ENCODE data around the gene FOXJ2. TPM values are rescaled to one million over a fixed set of nuclear protein-coding genes. Genes with fewer than 3 reads are reported as not detected.
A peak's percentile ranks its signal among the peaks of the same experiment; 100 is the strongest.

FOXJ2 gene
- total and polyA plus RNA-seq, 2 experiments from 2014 or later = 10.0 to 19.0 TPM

- Histone ChIP-seq H3K79me2 (no peaks in the 10 kb centered on the region), H3K27ac (no peak overlapping the region), H3K4me2 (no peak overlapping the region), H3K9me3 (ENCODE audit: low read depth) (no peaks in the 10 kb centered on the region), H3K9me2 (replicated peaks; ENCODE audit: insufficient read depth) (no peaks in the 10 kb centered on the region), H3K4me1 (ENCODE audit: insufficient read depth) (peaks cover 4% of the 10 kb centered on the region), H3K4me3 (no peak overlapping the region), H2AFZ (no peak overlapping the region), H4K20me1 (ENCODE audit: insufficient read depth, poor library complexity, severe bottlenecking) (no peaks in the 10 kb centered on the region), H3K27me3 (no peaks in the 10 kb centered on the region), H3K36me3 (replicated peaks; ENCODE audit: insufficient read depth, low read depth) (no peaks in the 10 kb centered on the region)
- DNase-seq (ENCODE audit: low spot score) = no peak
- TF ChIP-seq EZH2 (IDR thresholded peaks at IDR 0.05; ENCODE audit: borderline replicate concordance) (no peak), EZH2phosphoT487 (IDR thresholded peaks at IDR 0.05; ENCODE audit: low read depth, severe bottlenecking, unreplicated experiment) (no peak), CTCF (IDR thresholded peaks at IDR 0.05; ENCODE audit: poor library complexity) (no peak)
- 96% methylated on average over 2 of the region's 2 CpGs for WGBS (ENCODE audit: low lambda C conversion rate, missing lambda C conversion rate)
Measured at GRCh38 chr12:8054816-8055215, 22.3 kb downstream of the FOXJ2 start.

GRCh38 chr12:8057306-8057705, 24.8 kb downstream of the FOXJ2 start:
- Histone ChIP-seq H3K27me3 (no peaks in the 10 kb centered on the region), H4K20me1 (ENCODE audit: insufficient read depth, poor library complexity, severe bottlenecking) (no peaks in the 10 kb centered on the region), H3K4me2 (no peak overlapping the region), H3K79me2 (no peaks in the 10 kb centered on the region), H3K36me3 (replicated peaks; ENCODE audit: insufficient read depth, low read depth) (no peaks in the 10 kb centered on the region), H3K4me1 (ENCODE audit: insufficient read depth) (peaks cover 4% of the 10 kb centered on the region), H3K9me2 (replicated peaks; ENCODE audit: insufficient read depth) (no peaks in the 10 kb centered on the region), H3K4me3 (no peak overlapping the region), H2AFZ (no peak overlapping the region), H3K27ac (peak overlapping the region; percentile 28), H3K9me3 (ENCODE audit: low read depth) (no peaks in the 10 kb centered on the region)
- TF ChIP-seq CTCF (IDR thresholded peaks at IDR 0.05; ENCODE audit: poor library complexity) (no peak), EZH2phosphoT487 (IDR thresholded peaks at IDR 0.05; ENCODE audit: low read depth, severe bottlenecking, unreplicated experiment) (no peak), EZH2 (IDR thresholded peaks at IDR 0.05; ENCODE audit: borderline replicate concordance) (no peak)
- no peak for DNase-seq (ENCODE audit: low spot score)
- WGBS (ENCODE audit: low lambda C conversion rate, missing lambda C conversion rate) = 70% methylated on average over 2 of the region's 2 CpGs

DNA sequence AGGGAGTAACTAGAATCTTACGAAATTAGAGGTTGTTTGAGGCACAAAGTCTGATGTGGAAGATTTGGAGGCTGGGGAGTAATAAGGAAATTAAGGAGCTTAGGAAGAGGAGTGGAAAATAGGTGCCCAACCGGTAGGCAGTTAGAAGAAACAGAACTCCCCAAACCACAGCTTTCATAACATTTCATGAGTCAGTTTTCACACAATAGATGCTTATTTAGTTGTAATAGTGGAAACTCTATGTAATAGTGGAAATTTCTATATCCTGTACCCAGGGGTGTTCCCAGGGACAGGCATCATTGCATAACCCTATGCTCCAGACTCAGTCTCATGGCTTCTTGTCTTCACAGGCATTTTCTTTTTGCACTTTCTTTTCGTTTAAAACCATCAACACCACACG, 25.3 kb downstream of the FOXJ2 start:
- no peaks in the 10 kb centered on the region for H3K36me3 ChIP-seq (replicated peaks; ENCODE audit: insufficient read depth, low read depth)
- no peak for TF ChIP-seq CTCF (IDR thresholded peaks at IDR 0.05; ENCODE audit: poor library complexity)
- no peak for TF ChIP-seq EZH2 (IDR thresholded peaks at IDR 0.05; ENCODE audit: borderline replicate concordance)
- TF ChIP-seq EZH2phosphoT487 (IDR thresholded peaks at IDR 0.05; ENCODE audit: low read depth, severe bottlenecking, unreplicated experiment) = no peak
- WGBS (ENCODE audit: low lambda C conversion rate, missing lambda C conversion rate) = 80% methylated on average over 4 of the region's 4 CpGs
- no peak overlapping the region for H3K4me2 ChIP-seq
- no peak overlapping the region for H3K4me3 ChIP-seq
- no peaks in the 10 kb centered on the region for H3K27me3 ChIP-seq
- H3K9me3 ChIP-seq (ENCODE audit: low read depth) = no peaks in the 10 kb centered on the region
- H4K20me1 ChIP-seq (ENCODE audit: insufficient read depth, poor library complexity, severe bottlenecking) = no peaks in the 10 kb centered on the region
- H3K9me2 ChIP-seq (replicated peaks; ENCODE audit: insufficient read depth) = no peaks in the 10 kb centered on the region
- no peaks in the 10 kb centered on the region for H3K79me2 ChIP-seq
- peak; percentile 38 for DNase-seq (ENCODE audit: low spot score)
- peak overlapping the region; percentile 52 for H3K27ac ChIP-seq
- H3K4me1 ChIP-seq (ENCODE audit: insufficient read depth) = peaks cover 4% of the 10 kb centered on the region
- no peak overlapping the region for H2AFZ ChIP-seq

DNA sequence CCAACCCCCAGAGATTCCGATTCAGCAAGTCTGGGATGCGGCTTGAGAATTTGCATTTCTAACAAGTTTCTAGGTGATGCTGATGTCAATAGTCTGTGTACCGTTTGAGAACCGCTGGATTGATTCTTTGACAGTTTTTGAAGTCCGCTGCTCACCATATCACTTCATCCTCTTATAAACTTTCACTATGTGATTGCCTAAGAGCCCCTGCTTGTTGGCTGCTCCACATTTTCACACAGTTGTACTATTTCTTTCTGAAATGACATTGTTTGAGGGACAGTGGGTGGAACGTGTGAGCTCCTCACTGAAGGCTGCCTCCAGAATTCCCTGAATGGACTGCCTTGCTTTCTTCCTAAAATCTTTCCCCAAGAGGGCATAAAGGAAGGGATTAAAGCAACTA, 26.0 kb downstream of the FOXJ2 start:
- H3K4me2 ChIP-seq = no peak overlapping the region
- no peaks in the 10 kb centered on the region for H3K27me3 ChIP-seq
- H3K36me3 ChIP-seq (replicated peaks; ENCODE audit: insufficient read depth, low read depth) = no peaks in the 10 kb centered on the region
- H2AFZ ChIP-seq = no peak overlapping the region
- no peak overlapping the region for H3K4me3 ChIP-seq
- H3K79me2 ChIP-seq = no peaks in the 10 kb centered on the region
- no peaks in the 10 kb centered on the region for H4K20me1 ChIP-seq (ENCODE audit: insufficient read depth, poor library complexity, severe bottlenecking)
- TF ChIP-seq EZH2phosphoT487 (IDR thresholded peaks at IDR 0.05; ENCODE audit: low read depth, severe bottlenecking, unreplicated experiment) (no peak), EZH2 (IDR thresholded peaks at IDR 0.05; ENCODE audit: borderline replicate concordance) (no peak), CTCF (IDR thresholded peaks at IDR 0.05; ENCODE audit: poor library complexity) (no peak)
- no peak for DNase-seq (ENCODE audit: low spot score)
- H3K27ac ChIP-seq = peak overlapping the region; percentile 52
- H3K9me2 ChIP-seq (replicated peaks; ENCODE audit: insufficient read depth) = no peaks in the 10 kb centered on the region
- WGBS (ENCODE audit: low lambda C conversion rate, missing lambda C conversion rate) = 73% methylated on average over 6 of the region's 6 CpGs
- no peaks in the 10 kb centered on the region for H3K9me3 ChIP-seq (ENCODE audit: low read depth)
- peaks cover 4% of the 10 kb centered on the region for H3K4me1 ChIP-seq (ENCODE audit: insufficient read depth)
